Measurements from ENCODE around the gene PLCB4. TPM values are rescaled to one million over a fixed set of nuclear protein-coding genes. Genes with fewer than 3 reads are reported as not detected.

Gene PLCB4
- total RNA-seq, 1 experiment from 2014 or later: 14.9 TPM

DNA sequence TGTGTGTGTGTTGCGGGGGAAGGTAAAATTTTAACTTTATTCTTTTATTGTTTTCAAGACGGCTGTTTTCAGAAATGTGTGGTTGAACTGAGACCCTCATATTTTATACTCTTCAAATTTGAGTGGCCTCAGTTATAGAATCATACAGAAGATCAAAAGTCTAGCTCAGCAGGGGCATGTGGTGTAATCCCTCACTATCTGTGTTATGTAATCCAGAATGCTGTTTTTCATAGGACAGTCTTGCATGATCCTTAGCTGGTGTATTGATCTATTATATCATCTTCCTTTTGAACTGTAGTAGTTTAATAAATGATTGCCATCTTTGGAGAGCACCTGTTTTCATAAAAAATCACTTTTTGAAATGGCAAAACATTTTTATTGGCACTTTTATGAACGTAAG, 1.4 kb downstream of the PLCB4 start:
- Histone ChIP-seq H3K9me3 (ENCODE audit: insufficient read depth, low read depth) (no peaks in the 10 kb centered on the region), H3K4me3 (no peak overlapping the region), H3K27ac (no peak overlapping the region), H3K36me3 (ENCODE audit: low read depth) (no peaks in the 10 kb centered on the region), H3K4me2 (peak overlapping the region; percentile 77), H3F3A (ENCODE audit: insufficient read depth, low read depth) (no peaks in the 10 kb centered on the region), H3K79me2 (ENCODE audit: low read depth) (peaks cover 17% of the 10 kb centered on the region; the same call in 1 of the 2 replicates), H3K27me3 (ENCODE audit: insufficient read depth, low read depth) (no peaks in the 10 kb centered on the region), H3K9me2 (ENCODE audit: insufficient read depth) (no peaks in the 10 kb centered on the region), H4K20me1 (ENCODE audit: insufficient read depth) (no peaks in the 10 kb centered on the region), H3K4me1 (replicated peaks; ENCODE audit: insufficient read depth) (peaks cover 19% of the 10 kb centered on the region), H2AFZ (no peak overlapping the region)
- intact Hi-C loops (cut with micrococcal nuclease; ENCODE audit: unreplicated experiment): no loop called here
- ChIA-PET CTCF (interaction anchor here (0.7 kb wide), 1 partner anchor 186 kb away, joined by 3 read pairs; no protein-coding TSS in a partner anchor), POLR2A (ENCODE audit: unreplicated experiment) (no interaction called here)
- TF ChIP-seq, protein P1, sequence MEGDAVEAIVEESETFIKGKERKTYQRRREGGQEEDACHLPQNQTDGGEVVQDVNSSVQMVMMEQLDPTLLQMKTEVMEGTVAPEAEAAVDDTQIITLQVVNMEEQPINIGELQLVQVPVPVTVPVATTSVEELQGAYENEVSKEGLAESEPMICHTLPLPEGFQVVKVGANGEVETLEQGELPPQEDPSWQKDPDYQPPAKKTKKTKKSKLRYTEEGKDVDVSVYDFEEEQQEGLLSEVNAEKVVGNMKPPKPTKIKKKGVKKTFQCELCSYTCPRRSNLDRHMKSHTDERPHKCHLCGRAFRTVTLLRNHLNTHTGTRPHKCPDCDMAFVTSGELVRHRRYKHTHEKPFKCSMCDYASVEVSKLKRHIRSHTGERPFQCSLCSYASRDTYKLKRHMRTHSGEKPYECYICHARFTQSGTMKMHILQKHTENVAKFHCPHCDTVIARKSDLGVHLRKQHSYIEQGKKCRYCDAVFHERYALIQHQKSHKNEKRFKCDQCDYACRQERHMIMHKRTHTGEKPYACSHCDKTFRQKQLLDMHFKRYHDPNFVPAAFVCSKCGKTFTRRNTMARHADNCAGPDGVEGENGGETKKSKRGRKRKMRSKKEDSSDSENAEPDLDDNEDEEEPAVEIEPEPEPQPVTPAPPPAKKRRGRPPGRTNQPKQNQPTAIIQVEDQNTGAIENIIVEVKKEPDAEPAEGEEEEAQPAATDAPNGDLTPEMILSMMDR (conservative IDR thresholded peaks at IDR 0.05): no peak
- no peak for TF ChIP-seq EZH2 (IDR thresholded peaks at IDR 0.05; ENCODE audit: low read depth)
- BruUV-seq (replicated peaks): no TSS peak
- no peak for DNase-seq

DNA sequence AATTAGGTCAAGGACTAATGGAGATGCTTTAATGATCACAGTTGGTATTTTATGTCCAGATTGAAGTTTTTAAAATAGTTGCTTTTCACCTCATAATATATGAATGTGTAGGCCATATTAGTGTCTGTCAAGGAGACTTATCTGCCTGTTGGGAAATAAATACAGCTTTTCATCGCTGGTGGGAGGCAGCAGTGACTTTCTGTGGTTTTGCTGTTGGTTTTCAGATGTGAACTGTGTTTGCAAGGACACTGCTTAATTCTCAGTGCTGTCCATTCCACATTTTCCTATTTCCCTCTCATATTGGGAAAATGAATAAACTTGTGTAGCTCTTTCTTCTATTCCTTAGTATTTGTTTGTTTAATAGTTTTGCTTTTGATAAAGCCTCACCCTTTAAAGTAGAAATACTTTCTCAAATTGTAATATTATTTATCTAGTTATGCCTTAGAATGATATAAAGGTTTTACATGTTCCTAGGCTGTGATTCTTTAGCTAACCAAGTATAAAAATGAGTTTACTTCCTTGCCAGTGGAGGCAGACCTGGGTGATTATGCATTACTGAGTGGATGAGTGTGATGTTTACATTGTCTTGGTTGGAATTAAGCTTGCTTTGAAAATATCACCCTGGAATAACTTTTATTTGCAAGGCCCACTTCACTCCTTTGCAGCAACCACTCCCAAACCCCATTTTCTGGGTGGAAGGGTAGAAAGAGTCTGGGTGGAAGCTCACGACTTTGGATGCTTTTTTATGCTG, 3.3 kb downstream of the PLCB4 start:
- BruUV-seq (replicated peaks): no TSS peak
- intact Hi-C loops (cut with micrococcal nuclease; ENCODE audit: unreplicated experiment): no loop called here

DNA sequence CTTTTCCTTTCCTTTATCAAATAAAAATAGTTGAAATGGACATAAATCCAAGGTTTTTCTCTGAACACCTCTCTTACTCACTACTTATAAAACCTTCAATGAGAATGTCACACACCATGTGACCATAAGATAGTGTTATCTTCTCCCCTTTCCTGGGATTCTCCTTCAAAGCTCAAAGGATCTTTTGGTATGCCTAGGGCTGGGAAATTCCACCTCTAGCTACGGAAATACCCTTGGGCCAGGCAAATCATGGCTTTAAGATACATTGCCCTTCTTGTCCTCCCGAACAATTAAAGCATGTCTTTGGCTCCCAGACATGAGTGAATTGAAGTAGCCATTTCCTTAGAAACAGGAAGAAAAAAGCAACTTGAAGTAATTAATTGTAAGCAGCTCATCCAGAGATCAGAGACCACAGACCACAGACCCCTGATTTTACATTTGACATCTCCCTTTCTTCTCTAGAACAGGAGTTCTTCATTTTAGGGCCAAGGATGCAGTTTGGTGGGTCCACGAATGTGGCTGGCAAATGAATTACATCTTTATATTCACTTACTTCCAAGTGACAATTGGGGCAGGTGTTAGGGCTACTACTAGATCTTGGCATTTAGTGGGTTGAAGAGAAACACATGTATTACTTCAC, 4.1 kb downstream of the PLCB4 start:
- ChIA-PET POLR2A (ENCODE audit: unreplicated experiment) (interaction anchor here (0.5 kb wide), 1 partner anchor 29 kb away, joined by 6 read pairs; no protein-coding TSS in a partner anchor), CTCF (interaction anchor here (0.5 kb wide), 1 partner anchor 537 kb away, joined by 10 read pairs; no protein-coding TSS in a partner anchor)
- H3K9me3 ChIP-seq (ENCODE audit: insufficient read depth, low read depth): no peaks in the 10 kb centered on the region
- no peak overlapping the region for H3K27ac ChIP-seq
- intact Hi-C loops (cut with micrococcal nuclease; ENCODE audit: unreplicated experiment): no loop called here
- no peak overlapping the region for H2AFZ ChIP-seq
- no peaks in the 10 kb centered on the region for H3K9me2 ChIP-seq (ENCODE audit: insufficient read depth)
- H3K27me3 ChIP-seq (ENCODE audit: insufficient read depth, low read depth): no peaks in the 10 kb centered on the region
- no peaks in the 10 kb centered on the region for H3K36me3 ChIP-seq (ENCODE audit: low read depth)
- DNase-seq: no peak
- peaks cover 15% of the 10 kb centered on the region for H3K4me1 ChIP-seq (replicated peaks; ENCODE audit: insufficient read depth)
- H3K4me3 ChIP-seq: no peak overlapping the region
- H4K20me1 ChIP-seq (ENCODE audit: insufficient read depth): no peaks in the 10 kb centered on the region
- peaks cover 17% of the 10 kb centered on the region; the same call in 1 of the 2 replicates for H3K79me2 ChIP-seq (ENCODE audit: low read depth)
- no peak for TF ChIP-seq EZH2 (IDR thresholded peaks at IDR 0.05; ENCODE audit: low read depth)
- TF ChIP-seq, protein P1 (conservative IDR thresholded peaks at IDR 0.05): no peak
- no peak overlapping the region for H3K4me2 ChIP-seq
- no peaks in the 10 kb centered on the region for H3F3A ChIP-seq (ENCODE audit: insufficient read depth, low read depth)
- BruUV-seq (replicated peaks): no TSS peak

More for the DNA sequence above, 3.3 kb downstream of the PLCB4 start:
- Histone ChIP-seq H4K20me1 (ENCODE audit: insufficient read depth) (no peaks in the 10 kb centered on the region), H3K9me3 (ENCODE audit: insufficient read depth, low read depth) (no peaks in the 10 kb centered on the region), H3K27me3 (ENCODE audit: insufficient read depth, low read depth) (no peaks in the 10 kb centered on the region), H3K36me3 (ENCODE audit: low read depth) (no peaks in the 10 kb centered on the region), H3K9me2 (ENCODE audit: insufficient read depth) (no peaks in the 10 kb centered on the region), H3K4me3 (no peak overlapping the region), H3K4me2 (no peak overlapping the region), H3K27ac (no peak overlapping the region), H3F3A (ENCODE audit: insufficient read depth, low read depth) (no peaks in the 10 kb centered on the region), H3K79me2 (ENCODE audit: low read depth) (peaks cover 17% of the 10 kb centered on the region; the same call in 1 of the 2 replicates), H3K4me1 (replicated peaks; ENCODE audit: insufficient read depth) (peaks cover 18% of the 10 kb centered on the region), H2AFZ (no peak overlapping the region)
- TF ChIP-seq, protein P1 (conservative IDR thresholded peaks at IDR 0.05): no peak
- no peak for TF ChIP-seq EZH2 (IDR thresholded peaks at IDR 0.05; ENCODE audit: low read depth)
- DNase-seq: no peak
- ChIA-PET CTCF (interaction anchor here (0.5 kb wide), 1 partner anchor 537 kb away, joined by 10 read pairs; no protein-coding TSS in a partner anchor), POLR2A (ENCODE audit: unreplicated experiment) (interaction anchor here (0.5 kb wide), 1 partner anchor 29 kb away, joined by 6 read pairs; no protein-coding TSS in a partner anchor)

Data from PC-9 (cell line).